Measurements from ENCODE around the gene PPP2R5D.

DNA sequence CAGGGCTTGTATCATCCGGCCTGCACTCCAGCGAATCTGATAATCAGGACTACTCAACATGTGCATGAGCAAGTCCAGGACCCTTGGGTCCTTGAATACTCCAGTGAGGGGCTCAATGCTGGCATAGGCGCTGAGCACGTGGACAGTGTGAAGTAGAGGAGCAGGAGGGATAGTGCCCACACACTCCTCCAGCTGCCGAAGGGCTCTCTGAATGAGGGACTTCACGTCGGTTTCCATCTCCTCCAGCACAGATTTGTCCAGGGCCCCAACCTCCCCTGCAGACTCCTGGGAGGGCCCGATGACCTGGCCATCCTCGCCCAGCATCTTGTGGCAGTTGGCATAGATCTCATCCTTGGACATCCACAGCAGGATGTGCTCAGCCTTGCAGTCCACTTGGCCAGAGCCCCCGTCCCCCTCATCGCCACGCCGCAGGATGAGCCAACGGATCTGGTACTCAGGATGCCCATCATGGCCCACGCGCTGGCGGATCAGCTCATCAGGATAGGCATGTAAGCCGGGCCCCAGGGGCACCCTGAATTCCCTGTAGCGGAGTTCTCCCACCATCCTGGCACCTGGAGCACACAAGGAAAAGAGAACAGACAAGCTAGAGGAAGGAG lies 68.0 kb downstream of the PPP2R5D start:
- TF ChIP-seq, protein P1, sequence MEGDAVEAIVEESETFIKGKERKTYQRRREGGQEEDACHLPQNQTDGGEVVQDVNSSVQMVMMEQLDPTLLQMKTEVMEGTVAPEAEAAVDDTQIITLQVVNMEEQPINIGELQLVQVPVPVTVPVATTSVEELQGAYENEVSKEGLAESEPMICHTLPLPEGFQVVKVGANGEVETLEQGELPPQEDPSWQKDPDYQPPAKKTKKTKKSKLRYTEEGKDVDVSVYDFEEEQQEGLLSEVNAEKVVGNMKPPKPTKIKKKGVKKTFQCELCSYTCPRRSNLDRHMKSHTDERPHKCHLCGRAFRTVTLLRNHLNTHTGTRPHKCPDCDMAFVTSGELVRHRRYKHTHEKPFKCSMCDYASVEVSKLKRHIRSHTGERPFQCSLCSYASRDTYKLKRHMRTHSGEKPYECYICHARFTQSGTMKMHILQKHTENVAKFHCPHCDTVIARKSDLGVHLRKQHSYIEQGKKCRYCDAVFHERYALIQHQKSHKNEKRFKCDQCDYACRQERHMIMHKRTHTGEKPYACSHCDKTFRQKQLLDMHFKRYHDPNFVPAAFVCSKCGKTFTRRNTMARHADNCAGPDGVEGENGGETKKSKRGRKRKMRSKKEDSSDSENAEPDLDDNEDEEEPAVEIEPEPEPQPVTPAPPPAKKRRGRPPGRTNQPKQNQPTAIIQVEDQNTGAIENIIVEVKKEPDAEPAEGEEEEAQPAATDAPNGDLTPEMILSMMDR (IDR thresholded peaks at IDR 0.05), result no peak
- TF ChIP-seq EP300 (IDR thresholded peaks at IDR 0.05), result no peak
- no peak for TF ChIP-seq POLR2A (IDR thresholded peaks at IDR 0.05)
